Bronchial epithelial cell (primary cell): ENCODE results near the gene LRRTM2. TPM values are rescaled to one million over a fixed set of nuclear protein-coding genes. Genes with fewer than 3 reads are reported as not detected.
"Not testable (repeated sequence)": the region's sequence is repeated elsewhere in the genome, so short reads cannot be mapped to it uniquely, and the experiment has no call there.

ENCODE experiments used
- DNase-seq: peaks from one replicate; pipeline ENCODE4 v3.0.0-alpha.2; 2010; ENCODE audit warnings: low read depth
- FAIRE-seq: peaks from 2 replicates; lab custom pipeline; 2011; peaks lifted over from hg19 to GRCh38; lab: Jason Lieb, UNC
- H3K27me3 ChIP-seq: 2 replicates; pipeline ENCODE4 v1.5.1; 2011; ENCODE audit warnings: low read length; ENCODE audit not compliant: control insufficient read depth, insufficient read depth
- H3K36me3 ChIP-seq: 2 replicates; pipeline ENCODE4 v1.5.1; 2011; ENCODE audit warnings: low read length; ENCODE audit not compliant: control insufficient read depth, insufficient read depth
- H3K4me3 ChIP-seq: 2 replicates; pipeline ENCODE4 v1.5.1; 2011; ENCODE audit warnings: mild to moderate bottlenecking, low read depth, low read length, control low read depth
- total RNA-seq: library from RNA; depleted of rRNA; stranded (reverse); fragments of >200 nt; gene quantifications from 2 replicates; pipeline ENCODE4 v1.2.1, GENCODE V29; 2014
- TF ChIP-seq, protein P1 (sequence below): IDR thresholded peaks from 2 replicates; pipeline ENCODE4 v1.5.1; 2011; ENCODE audit warnings: mild to moderate bottlenecking, moderate library complexity, low read length, control low read depth, inconsistent platforms; ENCODE audit not compliant: insufficient read depth, severe bottlenecking

The LRRTM2 gene
- total RNA-seq, 1 donor from 2014 or later: not detected

DNA sequence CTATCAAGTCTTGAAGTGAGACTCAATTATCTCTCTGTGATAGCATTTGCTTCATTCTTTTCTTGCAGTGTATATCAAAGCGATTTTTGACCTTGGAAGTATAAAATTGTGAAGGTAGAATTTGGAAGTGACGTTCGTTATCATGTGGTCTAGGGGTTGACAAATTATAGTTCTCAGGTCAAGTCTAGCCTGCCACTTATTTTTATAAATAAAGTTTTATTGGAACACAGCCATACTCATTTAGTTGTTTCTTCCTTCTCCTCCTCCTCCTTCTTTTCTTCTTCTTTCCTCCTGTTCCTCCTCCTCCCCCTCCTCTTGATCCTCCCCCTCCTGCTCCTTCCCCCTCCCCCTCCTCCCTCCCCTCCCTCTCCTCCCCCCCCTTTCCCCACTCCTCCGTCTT, 38.0 kb downstream of the LRRTM2 start:
- H3K27me3 ChIP-seq: no peaks in the 10 kb centered on the region
- DNase-seq (no peak), FAIRE-seq (no peak)
- H3K36me3 ChIP-seq: no peaks in the 10 kb centered on the region
- TF ChIP-seq, protein P1, sequence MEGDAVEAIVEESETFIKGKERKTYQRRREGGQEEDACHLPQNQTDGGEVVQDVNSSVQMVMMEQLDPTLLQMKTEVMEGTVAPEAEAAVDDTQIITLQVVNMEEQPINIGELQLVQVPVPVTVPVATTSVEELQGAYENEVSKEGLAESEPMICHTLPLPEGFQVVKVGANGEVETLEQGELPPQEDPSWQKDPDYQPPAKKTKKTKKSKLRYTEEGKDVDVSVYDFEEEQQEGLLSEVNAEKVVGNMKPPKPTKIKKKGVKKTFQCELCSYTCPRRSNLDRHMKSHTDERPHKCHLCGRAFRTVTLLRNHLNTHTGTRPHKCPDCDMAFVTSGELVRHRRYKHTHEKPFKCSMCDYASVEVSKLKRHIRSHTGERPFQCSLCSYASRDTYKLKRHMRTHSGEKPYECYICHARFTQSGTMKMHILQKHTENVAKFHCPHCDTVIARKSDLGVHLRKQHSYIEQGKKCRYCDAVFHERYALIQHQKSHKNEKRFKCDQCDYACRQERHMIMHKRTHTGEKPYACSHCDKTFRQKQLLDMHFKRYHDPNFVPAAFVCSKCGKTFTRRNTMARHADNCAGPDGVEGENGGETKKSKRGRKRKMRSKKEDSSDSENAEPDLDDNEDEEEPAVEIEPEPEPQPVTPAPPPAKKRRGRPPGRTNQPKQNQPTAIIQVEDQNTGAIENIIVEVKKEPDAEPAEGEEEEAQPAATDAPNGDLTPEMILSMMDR: no peak
- no peak overlapping the region for H3K4me3 ChIP-seq

DNA sequence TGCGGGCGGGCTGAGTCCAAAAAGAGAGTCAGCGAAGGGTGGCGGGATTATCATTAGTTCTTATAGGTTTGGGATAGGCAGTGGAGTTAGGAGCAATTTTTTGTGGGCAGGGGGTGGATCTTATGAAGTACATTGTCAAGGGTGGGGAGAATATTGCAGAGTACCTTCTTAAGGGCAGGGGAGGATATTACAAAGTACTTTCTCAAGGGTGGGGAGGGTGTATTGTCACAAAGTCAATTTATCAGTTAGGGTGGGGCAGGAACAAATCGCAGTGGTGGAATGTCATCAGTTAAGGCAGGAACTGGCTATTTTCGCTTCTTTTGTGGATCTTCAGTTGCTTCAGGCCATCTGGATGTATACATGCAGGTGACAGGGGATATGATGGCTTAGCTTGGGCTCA, 40.3 kb downstream of the LRRTM2 start:
- DNase-seq, H3K36me3 ChIP-seq, H3K4me3 ChIP-seq, FAIRE-seq, H3K27me3 ChIP-seq: not testable (repeated sequence)

DNA sequence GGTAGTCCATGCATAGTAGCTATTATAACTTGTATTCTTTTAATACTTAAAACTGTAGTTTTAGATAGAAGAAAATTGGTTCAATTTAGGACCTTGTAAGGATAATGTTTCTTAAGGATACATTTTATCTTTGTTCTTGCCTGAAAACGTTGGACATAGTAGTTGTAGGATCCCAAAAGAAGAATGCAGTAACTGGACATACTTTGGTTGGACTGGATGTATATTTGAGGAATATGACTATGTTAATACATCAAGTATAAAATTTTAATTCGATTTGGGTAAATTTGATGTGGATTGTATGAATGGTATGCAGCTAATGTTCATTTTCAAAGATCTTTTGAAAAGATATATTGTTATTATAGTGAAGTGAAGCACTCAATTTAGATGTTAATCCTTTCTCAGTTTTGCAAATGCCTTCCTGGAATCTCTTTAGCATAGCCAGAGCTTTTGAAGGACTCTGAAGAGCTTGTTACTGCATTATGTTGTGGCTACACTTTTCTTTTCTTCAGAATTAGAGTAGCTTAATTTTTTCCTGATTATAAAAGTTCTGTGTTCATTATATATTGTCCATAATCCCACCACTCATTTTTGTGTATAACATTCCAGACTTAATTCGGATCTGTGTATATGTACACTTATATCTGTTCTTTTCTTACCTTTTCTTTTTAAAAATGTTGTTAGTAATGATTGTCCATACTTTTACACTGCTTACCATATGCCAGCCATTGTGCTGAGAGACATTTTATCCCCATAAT, 41.2 kb downstream of the LRRTM2 start:
- TF ChIP-seq, protein P1: no peak
- H3K27me3 ChIP-seq: no peaks in the 10 kb centered on the region
- peaks cover 7% of the 10 kb centered on the region for H3K36me3 ChIP-seq
- H3K4me3 ChIP-seq: no peak overlapping the region
- no peak for FAIRE-seq
- no peak for DNase-seq

DNA sequence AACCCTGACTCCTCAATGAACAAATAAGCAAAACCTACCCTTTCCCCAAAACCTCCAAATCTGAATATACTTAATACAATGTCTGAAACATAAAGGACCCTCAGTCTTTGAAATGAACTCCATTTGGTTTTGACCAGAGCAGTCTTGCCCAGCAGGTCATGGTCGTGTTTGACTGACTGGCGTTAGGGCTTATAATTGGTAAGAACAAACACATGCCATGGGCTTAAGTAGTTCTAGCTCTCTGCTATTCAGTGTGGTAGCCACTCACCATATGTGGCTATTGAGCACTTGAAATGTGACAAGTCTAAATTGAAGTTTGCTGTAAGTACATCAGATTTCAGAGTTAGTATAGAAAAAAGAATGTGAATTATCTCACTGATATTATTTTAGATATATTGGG, 42.1 kb downstream of the LRRTM2 start:
- TF ChIP-seq, protein P1: no peak
- no peak overlapping the region for H3K4me3 ChIP-seq
- DNase-seq (no peak), FAIRE-seq (no peak)
- H3K36me3 ChIP-seq: peaks cover 9% of the 10 kb centered on the region
- H3K27me3 ChIP-seq: no peaks in the 10 kb centered on the region

DNA sequence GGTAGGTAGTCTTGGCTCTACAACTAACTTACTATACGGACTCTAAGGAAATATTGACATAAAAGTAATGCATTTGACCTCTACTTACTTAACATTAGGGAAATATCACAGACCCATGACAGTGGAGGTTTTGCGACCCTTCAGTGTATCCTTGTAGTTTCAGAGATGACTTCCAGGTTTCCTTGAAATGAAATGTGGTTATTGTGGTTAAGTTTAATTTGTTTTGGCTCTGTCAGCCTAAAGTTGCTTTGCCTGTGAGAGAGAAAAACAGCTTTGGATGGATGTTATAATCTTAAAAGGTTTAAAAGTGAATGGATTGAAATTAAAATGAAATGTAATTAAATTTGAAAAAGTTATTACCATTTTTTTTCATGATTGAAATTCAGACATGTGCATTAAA, 42.9 kb downstream of the LRRTM2 start:
- TF ChIP-seq, protein P1: no peak
- DNase-seq (no peak), FAIRE-seq (no peak)
- Histone ChIP-seq H3K36me3 (peaks cover 12% of the 10 kb centered on the region), H3K4me3 (no peak overlapping the region), H3K27me3 (no peaks in the 10 kb centered on the region)

DNA sequence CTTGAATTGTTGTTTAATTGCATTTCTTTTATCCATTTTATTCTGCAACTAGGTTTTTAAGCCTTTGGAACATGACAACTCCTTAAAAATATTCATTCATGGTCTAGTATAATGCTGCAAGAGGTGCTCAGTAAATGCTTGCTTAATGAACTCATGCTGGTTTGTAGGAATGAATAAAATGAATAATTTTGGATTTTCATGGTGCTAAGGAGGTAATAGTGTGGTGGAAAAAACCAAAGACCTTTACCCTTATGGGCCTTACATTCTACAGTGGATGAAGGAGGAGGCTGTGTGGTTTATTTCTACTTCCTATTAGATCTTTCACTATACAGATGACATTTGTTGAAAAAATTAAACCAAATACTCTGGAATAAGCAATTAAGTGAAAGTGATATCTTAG, 43.4 kb downstream of the LRRTM2 start:
- Histone ChIP-seq H3K36me3 (peaks cover 12% of the 10 kb centered on the region), H3K4me3 (no peak overlapping the region), H3K27me3 (no peaks in the 10 kb centered on the region)
- no peak for DNase-seq
- TF ChIP-seq, protein P1: no peak
- no peak for FAIRE-seq
